BE2C (cell line): ENCODE measurements around the gene COL25A1.

Experiments
- DNase-seq: peaks from one replicate; pipeline ENCODE4 v3.0.0-alpha.2; 2020
- H3K27me3 ChIP-seq: fragments of 250-450 bp; sonication (Bioruptor Pico); 2 replicates; pipeline ENCODE4 v1.5.1; 2020; ENCODE audit warnings: mild to moderate bottlenecking
- H3K36me3 ChIP-seq: fragments of 250-450 bp; sonication (Bioruptor Pico); 2 replicates; pipeline ENCODE4 v1.5.1; 2020; ENCODE audit warnings: mild to moderate bottlenecking
- H3K4me1 ChIP-seq: fragments of 250-450 bp; sonication (Bioruptor Pico); 2 replicates; pipeline ENCODE4 v1.5.1; 2020
- H3K4me3 ChIP-seq: 2 replicates; pipeline ENCODE4 v1.5.1; 2011; ENCODE audit warnings: low read depth, low read length
- H3K9me3 ChIP-seq: fragments of 250-450 bp; sonication (Bioruptor Pico); 2 replicates; pipeline ENCODE4 v1.5.1; 2020
- CTCF ChIP-seq: IDR thresholded peaks from 2 replicates; pipeline ENCODE4 v1.5.1; 2012; ENCODE audit warnings: mild to moderate bottlenecking, low read depth, low read length

The COL25A1 gene

GRCh38 chr4:109183931-109184490 lies 118.4 kb downstream of the COL25A1 start:
- no peak for DNase-seq
- Histone ChIP-seq H3K36me3 (no peaks in the 10 kb centered on the region), H3K27me3 (no peaks in the 10 kb centered on the region), H3K9me3 (no peaks in the 10 kb centered on the region), H3K4me1 (no peaks in the 10 kb centered on the region), H3K4me3 (no peak overlapping the region)
- no peak for TF ChIP-seq CTCF

- no peaks in the 10 kb centered on the region for H3K27me3 ChIP-seq
- no peak overlapping the region for H3K4me3 ChIP-seq
- TF ChIP-seq CTCF, result no peak
- no peaks in the 10 kb centered on the region for H3K36me3 ChIP-seq
- no peak for DNase-seq
- H3K4me1 ChIP-seq, result no peaks in the 10 kb centered on the region
- no peaks in the 10 kb centered on the region for H3K9me3 ChIP-seq
Observed at GRCh38 chr4:109182696-109183095, 119.8 kb downstream of the COL25A1 start.

- Histone ChIP-seq H3K36me3 (no peaks in the 10 kb centered on the region), H3K9me3 (no peaks in the 10 kb centered on the region), H3K27me3 (no peaks in the 10 kb centered on the region), H3K4me1 (no peaks in the 10 kb centered on the region), H3K4me3 (no peak overlapping the region)
- no peak for DNase-seq
- no peak for TF ChIP-seq CTCF
Observed at GRCh38 chr4:109179061-109179460, 123.4 kb downstream of the COL25A1 start.

- Histone ChIP-seq H3K4me1 (no peaks in the 10 kb centered on the region), H3K4me3 (no peak overlapping the region), H3K27me3 (no peaks in the 10 kb centered on the region), H3K9me3 (no peaks in the 10 kb centered on the region), H3K36me3 (no peaks in the 10 kb centered on the region)
- no peak for DNase-seq
- TF ChIP-seq CTCF, result no peak
Observed at GRCh38 chr4:109177096-109177810, 125.2 kb downstream of the COL25A1 start.

- no peaks in the 10 kb centered on the region for H3K36me3 ChIP-seq
- no peak for DNase-seq
Observed at GRCh38 chr4:109174224-109174953, 128.1 kb downstream of the COL25A1 start.

More at GRCh38 chr4:109174224-109174953, 128.1 kb downstream of the COL25A1 start:
- no peaks in the 10 kb centered on the region for H3K27me3 ChIP-seq
- no peak for TF ChIP-seq CTCF
- no peak overlapping the region for H3K4me3 ChIP-seq
- no peaks in the 10 kb centered on the region for H3K9me3 ChIP-seq
- H3K4me1 ChIP-seq, result no peaks in the 10 kb centered on the region
